Left ventricle myocardium superior (tissue), 1 donor: ENCODE measurements around the gene FUT7. TPM values are rescaled to one million over a fixed set of nuclear protein-coding genes. Genes with fewer than 3 reads are reported as not detected.
"Not testable (repeated sequence)": the region's sequence is repeated elsewhere in the genome, so short reads cannot be mapped to it uniquely, and the experiment has no call there.

Experiments used
- ATAC-seq: fragments of 200-7000 bp; cut with Tn5 transposase; one replicate; pipeline ENCODE4 v1.9.1; 2020; ENCODE audit warnings: mild to moderate bottlenecking, moderate library complexity
- DNase-seq: peaks from one replicate; pipeline ENCODE4 v3.0.0-alpha.2; 2020
- intact Hi-C: fragments of 100-400 bp; cut with micrococcal nuclease; formaldehyde crosslinking; loops from one replicate; pipeline ENCODE4 v1.11.0; 2022
- total RNA-seq: library from RNA; stranded (reverse); fragmentation: NEBNext Ultra II Directional; extraction: Animal tissue kit (Norgen Biotek cat#: 25700); gene quantifications from one replicate; pipeline ENCODE4 v1.2.1, GENCODE V29; 2021
- donor health status: DM: no; HTN: yes; CAD: no; lungs with severe emphysema.

The FUT7 gene
- total RNA-seq, 1 donor from 2014 or later: 0.17 TPM

DNA sequence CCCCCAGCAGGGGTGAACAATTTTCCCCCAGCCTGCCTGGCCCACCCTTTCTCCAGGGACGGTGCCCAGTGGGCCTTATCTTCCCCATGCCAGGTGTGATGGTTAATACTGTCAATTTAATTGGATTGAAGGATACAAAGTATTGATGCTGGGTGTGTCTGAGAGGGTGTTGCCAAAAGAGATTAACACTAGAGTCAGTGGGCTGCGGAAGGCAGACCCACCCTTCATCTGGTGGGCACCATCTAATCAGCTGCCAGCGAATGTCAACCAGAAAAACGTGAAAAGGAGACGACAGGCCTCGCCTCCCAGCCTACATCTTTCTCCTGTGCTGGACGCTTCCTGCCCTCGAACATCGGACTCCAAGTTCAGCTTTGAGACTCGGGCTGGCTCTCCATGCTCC, 5.6 kb upstream of the FUT7 start:
- ATAC-seq (no peak), DNase-seq (no peak)
- intact Hi-C loops: no loop called here

DNA sequence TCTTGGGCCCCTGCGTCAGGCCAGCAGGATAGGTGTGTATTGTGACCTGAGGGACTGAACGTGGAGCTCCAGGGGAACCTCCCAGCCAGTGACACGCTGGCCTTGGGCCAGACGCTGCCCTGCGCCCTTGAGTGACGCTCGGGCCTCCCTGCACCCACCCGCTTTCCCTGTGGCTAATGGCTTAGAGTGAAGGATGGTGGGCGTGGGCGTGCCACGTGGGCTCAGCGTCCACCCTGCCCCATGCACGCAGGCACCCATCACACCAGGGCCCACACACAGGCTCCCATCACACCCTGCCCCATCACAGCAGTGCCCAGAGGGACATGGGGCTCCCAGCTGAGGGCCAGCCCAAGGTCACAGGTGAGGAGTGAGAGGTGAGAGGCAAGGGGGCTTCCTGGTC, 5.1 kb upstream of the FUT7 start:
- ATAC-seq (no peak), DNase-seq (no peak)
- intact Hi-C loops: no loop called here

DNA sequence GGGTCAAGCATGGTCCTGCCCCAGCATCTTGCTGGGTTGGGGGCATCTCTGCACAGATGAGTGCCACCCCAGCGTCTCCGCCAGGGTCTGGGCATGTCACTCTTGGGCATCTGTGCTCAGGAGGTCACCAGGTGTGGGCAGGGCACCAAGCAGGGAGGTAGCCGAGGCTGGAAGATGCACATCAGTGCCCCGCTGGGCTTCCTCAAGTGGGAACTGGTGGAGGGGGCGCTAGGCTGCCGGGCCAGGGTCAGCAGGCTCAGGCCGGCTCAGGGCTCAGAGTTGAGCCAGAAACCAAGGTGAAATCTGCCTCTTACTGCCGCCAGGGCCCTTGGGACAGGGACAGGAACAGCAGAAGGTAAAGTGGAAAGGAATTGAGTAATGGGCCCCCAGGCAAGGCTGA, 4.0 kb upstream of the FUT7 start:
- DNase-seq: no peak
- ATAC-seq: no peak
- intact Hi-C loops: no loop called here

DNA sequence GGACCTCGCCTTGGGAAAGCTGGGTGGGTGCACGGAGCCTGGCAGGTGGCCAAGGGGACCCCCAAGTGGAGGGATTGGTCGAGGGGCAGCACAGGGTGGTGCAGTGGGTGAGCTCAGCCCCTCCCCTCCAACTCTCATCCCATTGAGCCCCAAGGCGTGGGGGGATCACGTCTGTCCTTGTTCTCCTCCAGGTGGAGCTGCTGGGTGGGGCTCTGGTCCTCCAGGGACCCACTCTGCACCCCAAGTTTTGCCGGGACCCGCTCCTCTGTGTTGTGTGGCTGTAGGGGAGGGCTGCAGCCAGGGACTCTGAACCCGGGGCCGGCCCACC, 3.6 kb upstream of the FUT7 start:
- intact Hi-C loops: no loop called here
- DNase-seq (no peak), ATAC-seq (no peak)

DNA sequence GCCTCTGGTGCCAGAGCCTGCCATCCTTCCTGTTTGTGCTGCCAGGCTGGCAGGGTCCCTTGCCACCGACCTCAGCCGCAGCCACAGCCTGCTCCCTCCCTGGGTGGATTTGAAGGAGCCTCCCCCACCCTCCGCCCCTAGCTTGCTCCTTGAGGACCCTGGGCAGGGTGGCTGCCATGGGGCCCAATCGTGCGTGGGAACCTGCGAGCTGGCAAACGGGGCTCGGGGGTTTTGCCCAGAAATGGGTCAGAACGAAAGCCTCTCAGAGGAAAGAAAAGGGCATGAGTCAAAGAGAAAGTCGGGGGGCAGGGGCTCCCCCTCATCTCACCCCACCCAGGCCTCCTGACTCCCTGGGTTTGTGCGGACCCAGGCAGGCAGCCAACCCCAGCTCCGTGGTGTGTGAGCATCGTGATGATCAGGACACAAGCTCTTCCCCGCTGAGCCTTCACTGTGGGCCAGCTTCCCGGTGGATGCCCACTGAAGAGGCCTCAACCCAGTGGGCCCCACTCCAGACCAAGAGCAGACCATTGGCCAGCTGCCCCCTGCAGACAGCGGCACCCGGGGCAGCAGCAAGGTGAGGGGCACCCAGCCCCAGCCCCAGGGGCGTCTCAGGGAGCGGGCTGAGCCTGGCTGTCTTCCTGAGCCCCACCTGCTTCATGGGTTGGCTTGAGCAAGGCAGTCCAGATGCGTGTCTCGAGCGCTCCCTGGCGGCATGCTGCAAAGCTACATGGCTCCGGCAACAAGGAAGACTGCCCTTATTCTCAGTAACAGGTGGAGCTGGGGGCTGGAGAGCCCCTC, 3.0 kb upstream of the FUT7 start:
- peak; percentile 86 for DNase-seq
- ATAC-seq: peak; percentile 81
- intact Hi-C loops: no loop called here

DNA sequence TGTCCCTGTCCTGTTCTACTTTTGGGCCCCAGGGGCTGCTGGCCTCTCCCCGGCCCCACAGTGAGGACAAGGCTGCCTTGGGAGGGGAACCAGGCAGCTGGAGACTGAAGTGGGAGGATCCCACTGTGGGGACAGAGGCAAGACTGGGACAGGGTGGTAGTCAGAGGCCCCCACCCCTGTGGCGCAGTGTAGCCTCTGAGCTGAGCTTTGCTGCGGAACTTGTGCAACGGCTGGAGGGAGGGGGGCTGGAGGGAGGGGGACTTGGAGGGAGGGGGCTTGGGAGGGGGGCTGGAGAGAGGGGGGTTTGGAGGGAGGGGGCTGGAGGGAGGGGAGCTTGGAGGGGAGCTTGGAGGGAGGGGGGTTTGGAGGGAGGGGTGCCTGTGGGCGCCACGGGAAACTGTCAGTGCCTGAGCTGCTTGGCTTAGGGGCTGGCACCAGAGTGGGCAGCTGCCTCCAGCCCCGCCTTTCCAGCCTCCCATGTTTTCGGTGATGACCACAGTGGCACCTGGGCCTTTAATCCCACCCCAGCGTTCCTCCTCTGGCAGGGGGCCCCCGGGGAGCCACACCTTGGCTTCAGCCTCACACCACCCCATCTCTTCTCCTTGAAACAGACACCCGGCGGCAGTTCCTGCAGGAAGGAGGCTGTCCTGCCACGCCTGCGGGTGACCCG, 2.3 kb upstream of the FUT7 start:
- ATAC-seq (peak; percentile 9), DNase-seq (peak; percentile 68)
- intact Hi-C loops: no loop called here

DNA sequence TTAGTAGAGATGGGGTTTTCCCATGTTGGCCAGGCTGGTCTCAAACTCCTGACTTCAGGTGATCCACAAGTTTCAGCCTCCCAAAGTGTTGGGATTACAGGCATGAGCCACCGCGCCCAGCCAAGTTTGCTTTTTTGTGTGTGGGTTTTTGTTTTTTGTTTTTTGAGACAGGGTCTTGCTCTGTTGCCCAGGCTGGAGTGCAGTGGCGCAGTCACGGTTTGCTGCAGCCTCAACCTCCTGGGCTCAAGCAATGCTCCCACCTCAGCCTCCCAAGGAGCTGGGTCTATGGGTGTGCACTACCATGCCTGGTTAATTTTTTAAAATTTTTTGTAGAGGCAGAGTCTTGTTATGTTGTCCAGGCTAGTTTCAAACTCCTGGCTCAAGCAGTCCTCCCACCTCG, 1.6 kb upstream of the FUT7 start:
- ATAC-seq, intact Hi-C loops, DNase-seq: not testable (repeated sequence)

DNA sequence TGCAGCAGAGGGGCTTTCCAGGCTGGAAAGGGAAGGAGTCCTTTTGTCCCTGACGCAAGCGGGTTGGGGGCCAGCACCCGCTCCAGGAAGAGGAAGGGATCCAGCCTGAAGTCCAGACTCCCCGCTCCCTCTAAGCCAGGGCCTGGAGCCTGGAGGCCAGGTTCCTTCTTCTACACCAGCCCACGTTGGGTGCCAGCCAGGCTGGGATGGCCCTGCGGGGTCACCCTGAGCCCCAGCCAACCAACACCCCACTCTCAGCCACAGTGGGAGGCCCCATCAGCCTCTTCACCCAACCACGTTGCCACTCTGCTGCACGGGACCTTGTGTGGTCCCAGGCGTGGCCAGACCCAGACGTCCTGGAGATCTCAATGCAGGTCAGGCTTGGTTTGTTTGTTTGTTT, 970 bp upstream of the FUT7 start:
- DNase-seq: peak; percentile 80
- intact Hi-C loops: no loop called here
- peak; percentile 22 for ATAC-seq

DNA sequence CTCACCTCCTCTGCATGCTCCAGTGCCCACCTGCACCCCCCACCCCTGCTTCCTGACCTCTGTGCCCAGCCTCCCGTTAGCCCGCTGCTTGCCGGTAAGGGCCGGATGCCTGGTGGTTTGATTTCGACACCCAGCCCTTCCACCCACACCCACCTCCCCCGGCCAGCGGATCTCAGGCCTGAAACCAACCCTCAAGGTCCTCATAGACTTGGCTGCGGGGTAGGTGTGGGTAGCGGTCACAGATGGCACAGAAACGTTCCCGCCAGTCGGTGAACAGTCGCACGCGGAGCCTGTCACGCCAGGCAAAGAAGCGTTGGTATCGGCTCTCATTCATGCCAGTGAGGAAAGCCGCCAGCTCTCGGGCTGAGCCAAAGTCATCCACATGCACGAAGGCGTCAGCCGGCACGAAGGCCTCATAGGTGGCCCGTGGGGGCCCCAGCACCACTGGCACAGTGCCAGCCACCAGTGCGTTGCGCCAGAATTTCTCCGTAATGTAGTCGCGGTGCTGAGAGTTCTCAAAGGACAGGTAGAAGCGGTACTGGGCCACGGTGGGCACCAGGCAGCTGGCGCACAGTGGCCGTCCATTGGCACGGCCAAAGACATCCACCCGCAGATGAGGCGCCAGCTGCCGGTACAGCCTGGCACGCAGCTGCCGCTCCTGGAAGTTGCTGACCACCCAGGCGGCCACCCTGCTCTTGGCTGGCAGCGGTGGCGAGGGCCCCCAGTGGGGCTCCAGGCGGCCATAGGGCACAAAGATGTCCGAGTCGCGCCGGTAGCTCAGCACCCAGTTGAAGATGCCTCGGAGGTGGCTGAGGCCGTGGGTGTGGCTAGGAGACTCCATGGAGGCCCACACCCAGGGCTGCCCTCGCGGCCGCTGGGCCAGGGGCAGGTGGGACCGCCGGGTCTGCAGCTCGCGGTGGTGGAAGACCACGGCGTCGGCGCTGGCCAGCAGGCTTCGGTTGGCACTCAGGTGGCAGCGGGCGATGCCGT, 1.1 kb downstream of the FUT7 start:
- ATAC-seq (no peak), DNase-seq (no peak)
- intact Hi-C loops: no loop called here

DNA sequence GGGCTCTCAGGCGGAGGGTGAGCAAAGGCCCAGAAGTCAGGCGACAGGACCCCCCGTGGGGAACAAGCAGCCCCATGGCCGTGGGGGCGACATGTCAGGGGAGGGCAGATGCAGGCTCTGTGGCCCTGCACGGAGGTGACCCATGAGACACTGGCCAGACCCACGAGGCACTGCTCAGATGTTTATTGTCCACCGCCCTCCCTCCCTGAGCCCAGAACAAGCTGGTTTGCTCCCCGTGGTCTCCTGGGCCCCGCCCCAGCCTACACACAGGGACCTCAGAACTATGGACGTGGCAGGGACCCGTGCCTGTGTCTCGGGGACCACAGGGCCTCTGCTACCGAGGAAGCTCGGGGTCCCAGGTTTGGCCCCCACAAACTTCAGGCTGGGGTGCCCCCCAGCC, 1.9 kb downstream of the FUT7 start:
- no peak for ATAC-seq
- no peak for DNase-seq
- intact Hi-C loops: no loop called here

DNA sequence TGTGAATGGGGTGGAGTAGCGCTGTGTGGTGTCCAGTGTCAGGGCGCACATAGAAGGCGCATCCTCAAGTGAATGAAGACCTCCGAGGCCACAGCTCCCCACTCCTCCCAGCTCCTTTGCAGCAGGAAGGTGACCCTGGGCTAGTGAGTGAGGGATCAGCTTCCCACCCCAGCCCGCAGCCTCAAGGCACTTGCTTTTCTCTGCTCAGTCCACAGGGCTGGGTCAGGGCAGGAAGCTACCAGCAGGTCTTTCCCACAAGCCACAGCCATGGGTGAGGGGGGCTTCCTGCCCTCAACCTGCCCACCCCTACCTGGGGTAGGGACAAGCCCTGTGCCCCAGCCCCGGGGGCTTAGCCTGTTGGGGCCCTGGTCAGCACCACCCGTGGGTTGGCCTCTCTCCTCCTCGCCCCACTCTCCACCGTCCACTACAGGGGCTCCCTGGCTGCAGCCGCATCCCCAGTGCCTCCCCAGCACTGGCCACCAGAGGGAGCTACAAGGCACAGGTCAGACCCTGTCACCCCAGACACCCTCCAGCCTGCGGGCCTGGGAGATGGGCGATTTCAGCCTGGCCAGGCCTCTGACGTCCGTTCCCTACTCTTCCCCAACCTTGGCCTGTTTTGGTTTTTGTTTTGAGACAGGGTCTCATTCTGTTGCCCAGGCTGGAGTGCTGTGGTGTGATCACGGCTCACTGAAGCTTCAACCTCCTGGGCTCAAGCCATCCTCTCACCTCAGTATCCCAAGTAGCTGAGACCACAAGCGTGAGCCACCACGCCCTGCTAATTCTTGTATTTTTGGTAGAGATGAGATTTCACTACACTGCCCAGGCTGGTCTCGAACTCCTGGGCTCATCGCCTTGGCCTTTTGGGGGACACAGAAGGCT, 2.6 kb downstream of the FUT7 start:
- ATAC-seq (peak; percentile 75), DNase-seq (peak; percentile 90)
- intact Hi-C loops: no loop called here

DNA sequence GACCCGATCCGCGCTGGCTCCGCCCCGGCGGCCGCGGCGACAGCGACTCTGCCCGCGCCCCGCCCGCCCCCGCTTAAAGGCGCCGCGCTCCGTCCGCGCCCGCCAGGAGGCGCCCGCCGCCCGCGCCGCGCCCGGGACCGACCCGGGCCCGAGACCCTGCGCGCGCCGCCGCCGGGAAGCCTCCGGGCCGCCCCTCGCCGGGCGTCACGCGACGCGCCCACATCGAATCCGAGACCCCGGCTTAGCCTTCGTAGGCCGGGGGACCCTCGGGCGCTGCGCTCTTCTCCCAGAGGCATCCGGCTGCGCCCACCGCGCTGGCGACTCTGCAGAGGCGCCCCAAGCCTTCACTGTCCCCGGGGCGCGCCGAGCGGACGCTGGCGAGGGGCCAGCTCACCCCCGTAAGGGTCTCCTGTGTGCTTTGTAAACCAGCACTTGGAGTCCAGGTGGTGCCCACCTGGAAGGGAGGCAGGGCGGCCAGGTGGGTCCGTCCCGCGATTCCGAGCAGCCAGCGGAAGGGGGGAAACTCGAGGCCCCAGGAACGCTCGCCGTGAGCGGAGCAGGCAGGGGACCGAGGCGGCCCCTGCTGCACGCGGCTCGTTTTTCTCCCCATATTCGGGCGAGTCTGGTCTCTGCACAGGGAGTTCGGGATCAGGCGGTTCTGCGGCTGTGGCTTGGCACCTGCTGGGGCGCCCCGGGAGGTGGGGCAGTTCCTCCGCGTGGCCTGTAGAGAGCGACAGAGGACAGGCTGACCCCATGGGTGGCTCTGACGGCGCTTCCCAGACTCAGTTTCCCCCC, 3.4 kb downstream of the FUT7 start:
- ATAC-seq: peak; percentile 69
- DNase-seq: peak; percentile 90
- intact Hi-C loops: no loop called here

DNA sequence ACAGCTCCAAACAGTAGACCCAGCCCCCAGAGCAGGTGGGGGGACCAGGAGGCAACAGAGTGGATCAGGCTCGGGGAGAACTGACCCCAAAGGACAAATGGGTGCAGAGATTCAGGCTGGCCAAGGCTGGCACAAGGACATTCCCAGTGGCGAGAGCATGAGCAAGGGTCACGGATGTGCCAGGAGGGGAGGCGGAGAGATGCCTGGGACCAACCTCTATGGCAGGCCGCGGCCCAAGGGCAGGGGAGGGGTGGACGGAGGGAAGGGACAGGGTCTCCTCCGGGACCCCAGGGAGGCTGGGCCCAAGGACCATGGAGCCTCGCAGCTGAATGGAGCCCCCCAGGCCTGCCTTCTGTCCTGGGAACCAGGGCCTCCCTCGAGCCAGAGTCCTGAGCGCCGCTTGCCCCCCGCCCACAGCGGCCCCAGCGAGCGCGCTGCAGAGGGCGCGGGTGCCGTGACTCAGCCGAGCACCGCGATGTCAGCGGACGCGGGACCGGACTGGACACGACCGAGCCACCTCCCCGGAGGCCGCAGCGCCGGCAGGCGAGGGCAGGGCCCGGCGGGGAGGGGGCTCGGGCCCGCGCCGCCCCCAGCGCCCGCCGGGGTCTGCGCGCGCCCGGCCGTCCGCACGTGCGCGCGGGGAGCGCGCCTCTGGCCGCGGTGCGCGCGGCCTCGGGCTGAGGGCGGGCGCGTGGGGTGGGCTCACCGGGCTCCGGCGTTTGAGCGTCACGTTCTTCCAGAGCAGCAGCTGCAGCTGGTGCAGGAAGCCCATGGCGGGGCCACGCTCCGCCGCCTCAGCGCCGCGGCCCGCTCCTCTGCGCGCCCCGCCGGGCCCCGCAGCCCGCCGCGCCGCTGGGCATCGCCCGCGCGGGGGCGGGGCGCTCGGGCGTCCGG, 4.3 kb downstream of the FUT7 start, which contains the start of gene ABCA2:
Gene ABCA2, minus strand, starts transcription at position 869 of the 894 bp plus-strand sequence. Its CDS starts 97 bp downstream, at position 772.
- peak; percentile 61 for DNase-seq
- no peak for ATAC-seq
- intact Hi-C loops: no loop called here

DNA sequence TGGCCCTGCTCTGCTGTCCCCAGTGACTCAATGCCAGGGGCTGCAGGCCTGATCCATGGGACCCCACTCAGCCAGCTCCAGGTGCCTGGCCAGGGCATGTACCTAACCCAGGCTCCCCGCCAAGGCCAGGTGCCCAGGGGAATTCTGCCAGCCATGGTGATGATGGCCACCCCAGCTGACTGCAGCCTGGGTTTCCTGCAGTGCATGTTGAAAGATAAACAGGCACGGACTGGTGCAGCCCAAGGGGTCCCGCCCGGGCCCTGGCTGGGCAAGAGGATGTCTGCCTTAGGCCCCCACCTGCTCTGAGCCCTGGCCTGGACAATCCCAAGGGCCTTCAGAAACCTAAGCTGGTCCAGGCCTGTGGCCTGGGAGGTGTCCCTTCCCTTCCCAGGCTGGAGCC, 5.1 kb downstream of the FUT7 start:
- intact Hi-C loops: no loop called here
- DNase-seq (no peak), ATAC-seq (no peak)

DNA sequence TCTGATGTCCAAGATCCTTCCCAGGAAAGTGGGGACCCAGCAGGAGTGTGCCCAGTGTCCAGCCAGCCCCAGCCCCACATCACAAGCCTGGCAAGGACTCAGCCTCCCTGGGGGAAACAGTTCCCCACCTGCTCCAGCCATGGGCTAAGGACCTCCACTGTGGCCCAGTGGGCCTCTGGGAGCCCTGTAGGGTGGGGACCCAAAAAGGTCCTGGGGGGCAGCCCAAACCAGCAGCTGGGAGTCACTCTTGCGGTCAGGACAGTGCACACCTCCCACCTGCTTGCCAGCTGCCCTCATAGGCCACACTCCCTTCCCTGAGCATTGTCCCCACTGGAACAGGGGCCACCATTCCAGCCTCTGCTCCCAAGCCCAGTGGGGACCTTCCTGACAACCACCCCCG, 5.5 kb downstream of the FUT7 start:
- intact Hi-C loops: no loop called here
- ATAC-seq (no peak), DNase-seq (no peak)

DNA sequence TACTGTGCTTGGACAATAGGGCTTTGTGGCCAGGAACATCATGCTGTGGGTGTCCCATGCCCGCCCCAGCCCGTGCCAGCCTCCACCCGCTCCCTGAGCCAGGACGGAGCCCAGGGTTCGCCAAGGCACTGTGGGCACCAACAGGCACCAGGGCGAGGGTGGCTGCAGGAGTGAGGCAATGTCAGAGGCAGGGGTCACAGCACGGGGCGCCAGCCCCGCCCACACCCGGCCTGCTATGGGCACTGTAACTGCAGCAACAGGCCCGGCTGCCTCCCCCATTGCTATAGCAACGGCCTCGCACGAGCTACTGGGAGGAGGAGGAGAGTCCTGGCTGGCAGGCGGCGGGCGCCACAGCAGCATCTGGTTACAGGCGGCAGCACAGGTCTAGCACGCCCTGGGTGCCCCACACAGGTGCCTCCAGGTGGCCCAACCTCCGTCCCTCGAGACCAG, 6.3 kb downstream of the FUT7 start:
- DNase-seq: no peak
- no peak for ATAC-seq
- intact Hi-C loops: no loop called here

DNA sequence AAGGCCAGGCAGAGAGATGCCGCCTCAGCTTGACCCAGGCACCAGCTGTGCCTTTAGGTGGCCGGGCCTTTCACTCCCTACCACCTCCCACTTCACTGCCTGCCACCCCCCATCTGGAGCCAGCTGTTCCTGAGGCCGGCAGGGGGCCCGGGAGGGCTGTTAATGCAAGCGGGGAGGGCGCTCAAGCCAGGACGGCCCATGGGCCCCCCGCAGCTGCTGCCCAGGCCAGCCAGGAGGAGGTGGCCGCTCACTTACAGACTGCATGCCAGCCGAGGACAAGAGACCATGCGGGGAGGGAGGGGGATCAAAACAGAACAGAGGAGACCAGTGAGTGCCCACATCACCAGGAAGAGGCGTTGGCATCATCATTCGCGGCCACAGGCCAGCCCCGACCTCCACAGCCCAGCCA, 8.3 kb downstream of the FUT7 start:
- ATAC-seq: no peak
- DNase-seq: no peak
- intact Hi-C loops: no loop called here
